Fibroblast of peridontal ligament (primary cell): ENCODE results near the gene FBLN5.

ENCODE experiments used
- DNase-seq: peaks from one replicate; pipeline ENCODE4 v3.0.0-alpha.2; 2010; ENCODE audit errors: extremely low read depth

FBLN5 gene

GRCh38 chr14:91831337-91831736 is 116.2 kb downstream of the FBLN5 start:
- no peak for DNase-seq

DNA sequence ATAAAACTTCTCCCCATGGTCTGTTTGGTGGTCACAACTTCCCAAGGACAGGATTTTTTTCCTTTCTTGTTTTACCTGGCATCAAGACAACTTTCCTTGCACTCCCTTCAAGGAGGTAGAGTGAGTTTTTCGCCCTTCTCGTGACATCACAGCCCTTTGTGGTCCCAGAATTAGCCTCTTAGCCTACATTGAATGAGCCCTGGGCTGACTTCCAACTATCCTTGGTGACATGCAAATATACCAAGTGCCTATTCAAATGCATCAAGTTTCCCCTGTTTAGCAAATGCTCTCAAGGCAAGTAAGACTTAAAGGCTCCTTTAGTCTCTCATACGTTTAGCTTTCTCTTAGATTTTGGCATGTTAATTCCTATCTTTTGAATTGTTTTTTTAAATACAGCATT is 116.7 kb downstream of the FBLN5 start:
- DNase-seq: no peak

DNA sequence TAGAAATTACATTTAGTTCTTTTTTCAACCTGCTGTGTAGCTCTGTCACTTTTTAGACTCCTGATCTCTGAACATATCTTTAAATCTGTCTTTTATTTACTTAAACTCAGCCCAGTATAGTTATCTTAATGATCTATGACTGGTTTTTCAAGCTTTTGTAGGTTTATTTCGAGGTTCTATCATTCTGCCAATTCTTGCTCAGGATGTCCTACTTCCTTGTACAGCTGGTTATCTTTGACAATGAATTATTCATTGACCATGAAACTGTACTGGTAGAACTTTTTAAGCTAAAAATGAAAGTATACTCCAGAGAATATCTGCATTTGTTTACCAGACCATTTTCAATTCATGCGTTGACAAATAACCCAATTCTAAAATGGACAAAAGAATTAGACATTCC is 118.0 kb downstream of the FBLN5 start:
- DNase-seq: no peak

DNA sequence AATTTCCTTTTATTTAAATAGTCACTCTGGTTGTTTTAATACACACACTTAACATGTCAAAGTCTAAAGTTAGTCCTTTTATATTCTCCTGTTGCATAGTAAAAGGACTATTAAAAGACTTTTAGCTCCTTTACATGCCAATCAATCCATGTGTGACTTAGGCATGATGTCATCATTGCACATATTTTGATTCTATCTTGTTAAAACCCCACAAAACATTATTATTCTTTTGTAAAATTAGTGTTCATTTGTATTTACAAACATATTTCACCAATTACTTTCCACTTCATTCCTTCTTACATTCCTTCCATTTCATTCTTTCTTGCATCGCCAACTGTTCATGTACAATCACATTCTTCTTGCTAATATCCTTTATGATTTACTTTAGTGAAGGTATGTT is 119.7 kb downstream of the FBLN5 start:
- DNase-seq: no peak
